Astrocyte (in vitro differentiated cells and primary cell): ENCODE data around the gene KCNA3.

ENCODE experiments used
- EZH2 ChIP-seq: IDR thresholded peaks from 2 replicates; pipeline ENCODE4 v1.6.1; 2012; ENCODE audit warnings: mild to moderate bottlenecking, low read length, inconsistent platforms; ENCODE audit not compliant: insufficient read depth
- TF ChIP-seq, protein P1 (sequence below): IDR thresholded peaks from 2 replicates; pipeline ENCODE4 v1.5.1; 2011; ENCODE audit warnings: low read depth, mild to moderate bottlenecking, inconsistent platforms, low read length, moderate library complexity; ENCODE audit not compliant: insufficient read depth

DNA sequence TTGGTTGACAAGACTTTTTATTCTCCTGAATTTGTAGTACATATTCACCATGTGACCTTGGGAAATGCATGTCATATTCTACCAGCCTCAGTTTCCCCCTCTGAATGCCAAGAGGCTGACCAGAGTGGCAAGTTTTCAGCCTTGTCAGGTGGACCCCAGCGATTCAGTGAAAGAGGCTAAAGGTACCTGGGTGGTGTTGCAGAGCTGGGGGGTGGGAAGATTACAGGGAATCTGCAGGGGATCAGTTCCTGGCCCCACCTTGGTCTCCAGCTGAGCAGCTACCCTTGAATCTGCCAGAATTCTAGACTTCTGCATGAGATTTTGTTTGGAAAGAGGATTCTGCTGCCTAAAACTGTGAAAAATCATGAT, 40.7 kb downstream of the KCNA3 start:
- TF ChIP-seq, protein P1, sequence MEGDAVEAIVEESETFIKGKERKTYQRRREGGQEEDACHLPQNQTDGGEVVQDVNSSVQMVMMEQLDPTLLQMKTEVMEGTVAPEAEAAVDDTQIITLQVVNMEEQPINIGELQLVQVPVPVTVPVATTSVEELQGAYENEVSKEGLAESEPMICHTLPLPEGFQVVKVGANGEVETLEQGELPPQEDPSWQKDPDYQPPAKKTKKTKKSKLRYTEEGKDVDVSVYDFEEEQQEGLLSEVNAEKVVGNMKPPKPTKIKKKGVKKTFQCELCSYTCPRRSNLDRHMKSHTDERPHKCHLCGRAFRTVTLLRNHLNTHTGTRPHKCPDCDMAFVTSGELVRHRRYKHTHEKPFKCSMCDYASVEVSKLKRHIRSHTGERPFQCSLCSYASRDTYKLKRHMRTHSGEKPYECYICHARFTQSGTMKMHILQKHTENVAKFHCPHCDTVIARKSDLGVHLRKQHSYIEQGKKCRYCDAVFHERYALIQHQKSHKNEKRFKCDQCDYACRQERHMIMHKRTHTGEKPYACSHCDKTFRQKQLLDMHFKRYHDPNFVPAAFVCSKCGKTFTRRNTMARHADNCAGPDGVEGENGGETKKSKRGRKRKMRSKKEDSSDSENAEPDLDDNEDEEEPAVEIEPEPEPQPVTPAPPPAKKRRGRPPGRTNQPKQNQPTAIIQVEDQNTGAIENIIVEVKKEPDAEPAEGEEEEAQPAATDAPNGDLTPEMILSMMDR, result no peak
- TF ChIP-seq EZH2, result no peak
